Measurements from ENCODE around the gene GXYLT2. TPM values are rescaled to one million over a fixed set of nuclear protein-coding genes. Genes with fewer than 3 reads are reported as not detected.
A peak's percentile ranks its signal among the peaks of the same experiment; 100 is the strongest.

The GXYLT2 gene
- total and polyA plus RNA-seq, 2 of the 13 experiments (the other 11 are each of a cell fraction or from before 2014, with no cell fraction given), result 4.3 to 6.9 TPM

- TF ChIP-seq ZNF10 (CRISPR knock-in tag; IDR thresholded peaks at IDR 0.05; ENCODE audit: borderline replicate concordance, low read depth) (no peak), TARDBP (CRISPR knock-in tag; IDR thresholded peaks at IDR 0.05) (peak; percentile 71; the same call in 1 of the 2 replicates), ZNF281 (CRISPR knock-in tag; IDR thresholded peaks at IDR 0.05; ENCODE audit: borderline replicate concordance) (peak; percentile 14; the same call in 1 of the 2 replicates), ISL2 (CRISPR knock-in tag; IDR thresholded peaks at IDR 0.05) (no peak), SRSF1 (optimal IDR thresholded peaks at IDR 0.05; ENCODE audit: low read depth, low read length) (no peak), ZBTB37 (CRISPR knock-in tag; IDR thresholded peaks at IDR 0.05) (no peak), ETV6 (CRISPR knock-in tag; conservative IDR thresholded peaks at IDR 0.05) (0 out of 2 replicates have a peak, but pooled peaks have one; percentile 28), SRY (CRISPR knock-in tag; IDR thresholded peaks at IDR 0.05) (no peak), SOX5 (CRISPR knock-in tag; IDR thresholded peaks at IDR 0.05; ENCODE audit: borderline replicate concordance) (peak; percentile 39), HNRNPK (IDR thresholded peaks at IDR 0.05; ENCODE audit: low read depth, low read length, poor library complexity, severe bottlenecking) (no peak), ZFP90 (CRISPR knock-in tag; IDR thresholded peaks at IDR 0.05; ENCODE audit: borderline replicate concordance) (peak; percentile 80; the same call in 1 of the 2 replicates), POLR2A (IDR thresholded peaks at IDR 0.05; ENCODE audit: insufficient read depth in 1 of 2, low read depth in 2 of 2, low read length in 2 of 2) (peak; percentile 36 to 88; a peak in 3 of 4 replicates), ZNF557 (CRISPR knock-in tag; IDR thresholded peaks at IDR 0.05) (no peak), RFX3 (CRISPR knock-in tag; IDR thresholded peaks at IDR 0.05) (peak; percentile 97), FOSL1 (CRISPR knock-in tag; IDR thresholded peaks at IDR 0.05; ENCODE audit: borderline replicate concordance) (0 out of 2 replicates have a peak, but pooled peaks have one; percentile 11), DR1 (CRISPR knock-in tag; IDR thresholded peaks at IDR 0.05) (0 out of 2 replicates have a peak, but pooled peaks have one; percentile 18)
- TF ChIP-seq, protein P1, sequence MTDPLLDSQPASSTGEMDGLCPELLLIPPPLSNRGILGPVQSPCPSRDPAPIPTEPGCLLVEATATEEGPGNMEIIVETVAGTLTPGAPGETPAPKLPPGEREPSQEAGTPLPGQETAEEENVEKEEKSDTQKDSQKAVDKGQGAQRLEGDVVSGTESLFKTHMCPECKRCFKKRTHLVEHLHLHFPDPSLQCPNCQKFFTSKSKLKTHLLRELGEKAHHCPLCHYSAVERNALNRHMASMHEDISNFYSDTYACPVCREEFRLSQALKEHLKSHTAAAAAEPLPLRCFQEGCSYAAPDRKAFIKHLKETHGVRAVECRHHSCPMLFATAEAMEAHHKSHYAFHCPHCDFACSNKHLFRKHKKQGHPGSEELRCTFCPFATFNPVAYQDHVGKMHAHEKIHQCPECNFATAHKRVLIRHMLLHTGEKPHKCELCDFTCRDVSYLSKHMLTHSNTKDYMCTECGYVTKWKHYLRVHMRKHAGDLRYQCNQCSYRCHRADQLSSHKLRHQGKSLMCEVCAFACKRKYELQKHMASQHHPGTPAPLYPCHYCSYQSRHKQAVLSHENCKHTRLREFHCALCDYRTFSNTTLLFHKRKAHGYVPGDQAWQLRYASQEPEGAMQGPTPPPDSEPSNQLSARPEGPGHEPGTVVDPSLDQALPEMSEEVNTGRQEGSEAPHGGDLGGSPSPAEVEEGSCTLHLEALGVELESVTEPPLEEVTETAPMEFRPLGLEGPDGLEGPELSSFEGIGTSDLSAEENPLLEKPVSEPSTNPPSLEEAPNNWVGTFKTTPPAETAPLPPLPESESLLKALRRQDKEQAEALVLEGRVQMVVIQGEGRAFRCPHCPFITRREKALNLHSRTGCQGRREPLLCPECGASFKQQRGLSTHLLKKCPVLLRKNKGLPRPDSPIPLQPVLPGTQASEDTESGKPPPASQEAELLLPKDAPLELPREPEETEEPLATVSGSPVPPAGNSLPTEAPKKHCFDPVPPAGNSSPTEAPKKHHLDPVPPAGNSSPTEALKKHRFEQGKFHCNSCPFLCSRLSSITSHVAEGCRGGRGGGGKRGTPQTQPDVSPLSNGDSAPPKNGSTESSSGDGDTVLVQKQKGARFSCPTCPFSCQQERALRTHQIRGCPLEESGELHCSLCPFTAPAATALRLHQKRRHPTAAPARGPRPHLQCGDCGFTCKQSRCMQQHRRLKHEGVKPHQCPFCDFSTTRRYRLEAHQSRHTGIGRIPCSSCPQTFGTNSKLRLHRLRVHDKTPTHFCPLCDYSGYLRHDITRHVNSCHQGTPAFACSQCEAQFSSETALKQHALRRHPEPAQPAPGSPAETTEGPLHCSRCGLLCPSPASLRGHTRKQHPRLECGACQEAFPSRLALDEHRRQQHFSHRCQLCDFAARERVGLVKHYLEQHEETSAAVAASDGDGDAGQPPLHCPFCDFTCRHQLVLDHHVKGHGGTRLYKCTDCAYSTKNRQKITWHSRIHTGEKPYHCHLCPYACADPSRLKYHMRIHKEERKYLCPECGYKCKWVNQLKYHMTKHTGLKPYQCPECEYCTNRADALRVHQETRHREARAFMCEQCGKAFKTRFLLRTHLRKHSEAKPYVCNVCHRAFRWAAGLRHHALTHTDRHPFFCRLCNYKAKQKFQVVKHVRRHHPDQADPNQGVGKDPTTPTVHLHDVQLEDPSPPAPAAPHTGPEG (CRISPR knock-in tag; IDR thresholded peaks at IDR 0.05), result 0 out of 2 replicates have a peak, but pooled peaks have one; percentile 56
- TF ChIP-seq, protein P2, sequence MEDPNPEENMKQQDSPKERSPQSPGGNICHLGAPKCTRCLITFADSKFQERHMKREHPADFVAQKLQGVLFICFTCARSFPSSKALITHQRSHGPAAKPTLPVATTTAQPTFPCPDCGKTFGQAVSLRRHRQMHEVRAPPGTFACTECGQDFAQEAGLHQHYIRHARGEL (CRISPR knock-in tag; IDR thresholded peaks at IDR 0.05), result no peak
These were observed 39.8 kb upstream of the GXYLT2 start, which contains the start of gene SHQ1 (continued) for GRCh38 chr3:72847751-72848702.

All from HepG2 (cell line).